NCI-H460 (cell line): Measurements from ENCODE around the gene TOM1. TPM values are rescaled to one million over a fixed set of nuclear protein-coding genes. Genes with fewer than 3 reads are reported as not detected.

Experiments
- DNase-seq: peaks from one replicate; pipeline ENCODE4 v3.0.0-alpha.2; 2016; ENCODE audit warnings: low read depth; ENCODE audit errors: extremely low read depth
- total RNA-seq: library from RNA; depleted of rRNA; stranded (reverse); fragments of >200 nt; shearing (Covaris generic); gene quantifications from 2 replicates; pipeline ENCODE4 v1.2.3, GENCODE V29; 2014

Gene TOM1
- total RNA-seq, 1 experiment from 2014 or later, result 19.3 TPM

- DNase-seq, result no peak
Measured at GRCh38 chr22:35306350-35306967, 6.8 kb downstream of the TOM1 start.

- no peak for DNase-seq
Measured at GRCh38 chr22:35307372-35307771, 7.7 kb downstream of the TOM1 start.

- no peak for DNase-seq
Measured at GRCh38 chr22:35307892-35308291, 8.2 kb downstream of the TOM1 start.

- DNase-seq, result no peak
Measured at GRCh38 chr22:35308480-35309021, 8.9 kb downstream of the TOM1 start.

GRCh38 chr22:35310556-35311550, 11.2 kb downstream of the TOM1 start:
- no peak for DNase-seq

GRCh38 chr22:35311551-35311999, 11.9 kb downstream of the TOM1 start:
- no peak for DNase-seq

GRCh38 chr22:35312198-35313059, 12.7 kb downstream of the TOM1 start:
- no peak for DNase-seq

- no peak for DNase-seq
Measured at GRCh38 chr22:35313311-35314121, 13.8 kb downstream of the TOM1 start.

GRCh38 chr22:35314161-35314942, 14.7 kb downstream of the TOM1 start:
- no peak for DNase-seq

GRCh38 chr22:35315141-35315854, 15.6 kb downstream of the TOM1 start:
- DNase-seq, result no peak

- DNase-seq, result no peak
Measured at GRCh38 chr22:35315855-35316745, 16.4 kb downstream of the TOM1 start.

GRCh38 chr22:35316751-35317150, 17.1 kb downstream of the TOM1 start:
- no peak for DNase-seq

GRCh38 chr22:35317680-35318290, 18.1 kb downstream of the TOM1 start:
- no peak for DNase-seq

- DNase-seq, result no peak
Measured at GRCh38 chr22:35318346-35319215, 18.9 kb downstream of the TOM1 start.

- no peak for DNase-seq
Measured at GRCh38 chr22:35319244-35319985, 19.7 kb downstream of the TOM1 start.
